Thyroid gland (tissue), 4 donors: ENCODE measurements around the gene BTNL3.

Source experiments
- CTCF ChIP-seq, 6 experiments: fragments of 200-600 bp in 3 of 6; fragments of 450-650 bp in 3 of 6; sonication (generic) in 3 of 6; IDR thresholded peaks; one replicate each; pipeline ENCODE4 v1.5.1; 2016 to 2019; ENCODE audit warnings: antibody characterized with exemption in 6 of 6, mild to moderate bottlenecking in 2 of 6, inconsistent platforms in 1 of 6, moderate library complexity in 1 of 6
- POLR2A ChIP-seq, 2 donors: fragments of 450-650 bp; IDR thresholded peaks; one replicate each; pipeline ENCODE4 v1.6.1; 2017; ENCODE audit warnings: antibody characterized with exemption in 2 of 2, mild to moderate bottlenecking in 2 of 2, moderate library complexity in 1 of 2

DNA sequence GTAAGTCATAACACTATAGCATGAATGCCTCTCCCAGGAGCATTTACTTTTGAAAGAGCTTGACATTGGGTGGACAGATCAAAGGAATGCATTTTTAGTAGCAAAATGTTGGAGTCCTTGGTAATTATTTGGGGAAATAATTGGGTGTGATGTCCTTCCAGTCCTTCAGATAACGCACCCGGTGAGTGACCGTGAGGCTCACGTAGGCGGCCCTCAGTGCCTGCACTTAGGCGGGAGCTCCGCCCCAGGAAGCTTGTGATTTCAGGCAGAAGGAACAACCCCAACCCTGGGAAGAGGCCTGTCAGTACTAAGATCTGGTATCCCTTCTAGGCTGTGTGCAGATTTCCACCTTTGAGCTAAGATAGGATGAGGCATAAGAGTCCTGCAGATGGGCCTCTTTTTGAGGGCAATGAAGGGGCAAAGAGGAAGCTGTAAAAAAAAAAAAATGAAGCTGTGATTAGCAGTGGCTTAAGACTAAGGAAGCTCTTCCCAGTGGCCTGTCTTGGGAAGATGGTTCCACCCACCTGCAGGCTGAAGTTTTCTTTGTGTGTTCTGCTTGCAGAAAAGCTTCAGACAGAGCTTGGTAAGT lies 66.3 kb downstream of the BTNL3 start:
- no peak for TF ChIP-seq CTCF (IDR thresholded peaks at IDR 0.05)
- no peak for TF ChIP-seq POLR2A (IDR thresholded peaks at IDR 0.05)
